ENCODE results near the gene OR52J3. TPM values are rescaled to one million over a fixed set of nuclear protein-coding genes. Genes with fewer than 3 reads are reported as not detected.

OR52J3 gene
- total and polyA plus RNA-seq, 4 donors = not detected

GRCh38 chr11:5092821-5093585 is 46.7 kb downstream of the OR52J3 start:
- H3K36me3 ChIP-seq (ENCODE audit: control insufficient read depth in 4 of 4, insufficient read depth in 3 of 4, low read depth in 1 of 4, low read length in 3 of 4) = no peaks in the 10 kb centered on the region
- 82% methylated on average over 8 of the region's 8 CpGs for WGBS
- TF ChIP-seq CTCF (IDR thresholded peaks at IDR 0.05; ENCODE audit: low read depth, low read length, missing input control) = no peak
- no peak for TF ChIP-seq RAD21 (IDR thresholded peaks at IDR 0.05)
- TF ChIP-seq HNF4A (conservative IDR thresholded peaks at IDR 0.05) = no peak
- TF ChIP-seq SP1 (IDR thresholded peaks at IDR 0.05) = no peak
- TF ChIP-seq RXRA (IDR thresholded peaks at IDR 0.05) = no peak
- no peak for TF ChIP-seq ZBTB33 (IDR thresholded peaks at IDR 0.05)

DNA sequence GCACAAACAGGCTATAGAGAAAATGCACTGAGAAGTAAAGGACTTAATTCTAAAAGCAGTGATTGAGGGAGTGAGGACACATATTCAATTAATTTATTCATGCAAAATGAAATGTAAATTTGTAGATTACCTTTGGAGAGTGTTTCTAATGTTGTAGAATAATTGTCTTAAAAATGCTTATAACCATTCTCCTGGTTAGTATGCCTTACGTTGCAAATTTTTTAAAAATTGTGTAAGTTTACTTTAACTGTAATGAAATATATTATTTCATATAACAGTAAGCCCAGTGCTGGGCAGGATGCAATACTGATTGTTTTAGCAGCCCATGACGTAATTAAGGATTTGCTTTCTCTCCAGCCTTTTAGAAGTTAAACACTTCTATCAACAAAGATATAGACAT is 49.7 kb downstream of the OR52J3 start:
- no peak overlapping the region for H3K9ac ChIP-seq (ENCODE audit: low read depth in 1 of 2, low read length in 2 of 2)
- no peaks in the 10 kb centered on the region for H3K4me1 ChIP-seq (ENCODE audit: control insufficient read depth in 4 of 4, insufficient read depth in 4 of 4, low read length in 3 of 4)
- no peak overlapping the region for H3K4me3 ChIP-seq (ENCODE audit: low read depth in 1 of 3, low read length in 3 of 3)
- no peaks in the 10 kb centered on the region for H3K9me3 ChIP-seq (ENCODE audit: control insufficient read depth in 4 of 4, low read length in 3 of 4)
- no peak for DNase-seq (ENCODE audit: low spot score)
- H3K27me3 ChIP-seq (ENCODE audit: control insufficient read depth in 4 of 4, insufficient read depth in 4 of 4, low read length in 3 of 4) = peaks cover 0 to 5% (median 4%) of the 10 kb centered on the region in 4 donors
- no peaks in the 10 kb centered on the region for H3K36me3 ChIP-seq (ENCODE audit: control insufficient read depth in 4 of 4, insufficient read depth in 3 of 4, low read depth in 1 of 4, low read length in 3 of 4)
- H3K27ac ChIP-seq (ENCODE audit: low read depth in 1 of 2, low read length in 2 of 2) = no peak overlapping the region
- TF ChIP-seq REST (IDR thresholded peaks at IDR 0.05) (no peak), SP1 (IDR thresholded peaks at IDR 0.05) (no peak), HNF4G (IDR thresholded peaks at IDR 0.05) (no peak), EGR1 (IDR thresholded peaks at IDR 0.05; ENCODE audit: low read depth in 2 of 2) (no peak), CTCF (IDR thresholded peaks at IDR 0.05; ENCODE audit: low read depth, low read length, missing input control) (no peak), JUND (IDR thresholded peaks at IDR 0.05) (no peak), FOXA1 (IDR thresholded peaks at IDR 0.05) (no peak), RXRA (IDR thresholded peaks at IDR 0.05) (no peak), HNF4A (conservative IDR thresholded peaks at IDR 0.05) (no peak), MAX (IDR thresholded peaks at IDR 0.05) (no peak), RAD21 (IDR thresholded peaks at IDR 0.05) (no peak), NR2F2 (IDR thresholded peaks at IDR 0.05) (no peak), FOXA2 (IDR thresholded peaks at IDR 0.05) (no peak), ZBTB33 (IDR thresholded peaks at IDR 0.05) (no peak)
- TF ChIP-seq, protein P1, sequence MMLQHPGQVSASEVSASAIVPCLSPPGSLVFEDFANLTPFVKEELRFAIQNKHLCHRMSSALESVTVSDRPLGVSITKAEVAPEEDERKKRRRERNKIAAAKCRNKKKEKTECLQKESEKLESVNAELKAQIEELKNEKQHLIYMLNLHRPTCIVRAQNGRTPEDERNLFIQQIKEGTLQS (IDR thresholded peaks at IDR 0.05) = no peak
- WGBS = 59% methylated on average over 2 of the region's 2 CpGs

More at GRCh38 chr11:5092821-5093585, 46.7 kb downstream of the OR52J3 start:
- H3K27me3 ChIP-seq (ENCODE audit: control insufficient read depth in 4 of 4, insufficient read depth in 4 of 4, low read length in 3 of 4) = peaks cover 0 to 5% (median 2%) of the 10 kb centered on the region in 4 donors
- H3K9ac ChIP-seq (ENCODE audit: low read depth in 1 of 2, low read length in 2 of 2) = no peak overlapping the region
- no peak for DNase-seq (ENCODE audit: low spot score)
- H3K4me1 ChIP-seq (ENCODE audit: control insufficient read depth in 4 of 4, insufficient read depth in 4 of 4, low read length in 3 of 4) = peaks cover 0 to 1% (median 0%) of the 10 kb centered on the region in 4 donors
- H3K27ac ChIP-seq (ENCODE audit: low read depth in 1 of 2, low read length in 2 of 2) = no peak overlapping the region
- H3K4me3 ChIP-seq (ENCODE audit: low read depth in 1 of 3, low read length in 3 of 3) = no peak overlapping the region
- H3K9me3 ChIP-seq (ENCODE audit: control insufficient read depth in 4 of 4, low read length in 3 of 4) = no peaks in the 10 kb centered on the region
